Smooth muscle cell (in vitro differentiated cells): Measurements from ENCODE around the gene SNAP25. TPM values are rescaled to one million over a fixed set of nuclear protein-coding genes. Genes with fewer than 3 reads are reported as not detected.

Experiments
- DNase-seq: peaks from one replicate; lab custom pipeline; 2025; ENCODE audit not compliant: unreplicated experiment; lab: John Stamatoyannopoulos, UW
- H2AFZ ChIP-seq: fragments of 200-600 bp; sonication (generic); 2 replicates; pipeline ENCODE4 v1.6.0; 2016; ENCODE audit warnings: antibody characterized with exemption, low read depth, mild to moderate bottlenecking
- H3F3A ChIP-seq: fragments of 200-600 bp; sonication (generic); 2 replicates; pipeline ENCODE4 v1.6.0; 2017; ENCODE audit warnings: antibody characterized with exemption, low read depth
- H3K27ac ChIP-seq: fragments of 200-600 bp; sonication (generic); 2 replicates; pipeline ENCODE4 v1.5.1; 2016; ENCODE audit warnings: low read depth, mild to moderate bottlenecking
- H3K27me3 ChIP-seq: fragments of 200-600 bp; sonication (generic); 2 replicates; pipeline ENCODE4 v1.6.1; 2016; ENCODE audit warnings: low read depth, mild to moderate bottlenecking
- H3K36me3 ChIP-seq: fragments of 200-600 bp; sonication (generic); 2 replicates; pipeline ENCODE4 v1.5.1; 2016; ENCODE audit warnings: low read depth
- H3K4me1 ChIP-seq: fragments of 200-600 bp; sonication (generic); 2 replicates; pipeline ENCODE4 v1.5.1; 2016; ENCODE audit warnings: low read depth
- H3K4me2 ChIP-seq: fragments of 200-600 bp; sonication (generic); 2 replicates; pipeline ENCODE4 v1.6.0; 2016; ENCODE audit warnings: mild to moderate bottlenecking
- H3K4me3 ChIP-seq: fragments of 200-600 bp; sonication (generic); 2 replicates; pipeline ENCODE4 v1.5.1; 2016; ENCODE audit warnings: mild to moderate bottlenecking
- H3K79me2 ChIP-seq: fragments of 200-600 bp; sonication (generic); 2 replicates; pipeline ENCODE4 v1.6.0; 2016; ENCODE audit warnings: low read depth, mild to moderate bottlenecking
- H3K9ac ChIP-seq: fragments of 200-600 bp; sonication (generic); 2 replicates; pipeline ENCODE4 v1.6.0; 2016; ENCODE audit warnings: low read depth
- H3K9me3 ChIP-seq: fragments of 200-600 bp; sonication (generic); replicated peaks from 2 replicates; pipeline ENCODE4 v1.5.1; 2016; ENCODE audit warnings: low read depth
- H4K20me1 ChIP-seq: fragments of 200-600 bp; sonication (generic); 2 replicates; pipeline ENCODE4 v1.6.0; 2016; ENCODE audit warnings: low read depth
- WGBS: methylation state at CpG from one replicate; pipeline ENCODE4 v1.1.7; 2016; ENCODE audit warnings: low lambda C conversion rate; 5-methylcytosine and 5-hydroxymethylcytosine counted together
- polyA plus RNA-seq: library from polyadenylated mRNA; unstranded; fragments of >200 nt; fragmentation: Nextera tagmentation; extraction: Ambion mirVana; gene quantifications from 2 replicates; pipeline ENCODE4 v1.2.1, GENCODE V29; 2016
- total RNA-seq: library from RNA; depleted of rRNA; stranded (reverse); fragments of >200 nt; gene quantifications from 2 replicates; pipeline ENCODE4 v1.2.3, GENCODE V29; 2014
- TF ChIP-seq, protein P1 (sequence below): fragments of 200-600 bp; sonication (generic); IDR thresholded peaks from 2 replicates; pipeline ENCODE4 v1.5.1; 2017; ENCODE audit warnings: borderline replicate concordance, mild to moderate bottlenecking, antibody characterized with exemption; ENCODE audit not compliant: insufficient read depth, poor library complexity, severe bottlenecking

SNAP25 gene
- total and polyA plus RNA-seq, 2 experiments from 2014 or later = 4.9 to 5.4 TPM

DNA sequence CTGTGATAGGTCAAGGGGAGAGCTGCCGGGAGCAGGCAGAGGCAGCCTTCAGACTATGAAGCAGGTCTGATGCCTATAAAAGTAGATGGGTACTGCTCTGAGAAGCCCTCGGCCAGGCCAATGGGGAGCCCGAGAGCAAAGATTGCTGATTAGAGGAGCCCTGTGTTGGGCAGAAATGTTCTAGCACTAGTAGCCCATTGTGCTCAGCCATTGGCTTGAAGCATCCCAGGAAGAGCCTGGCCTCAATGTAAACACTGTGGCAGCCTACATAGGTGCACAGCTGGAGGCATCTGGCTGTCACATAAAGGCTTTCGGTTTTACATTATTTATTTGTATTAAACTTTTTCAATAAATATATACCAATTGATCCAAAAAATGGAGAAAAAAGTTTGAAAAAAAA is 67.7 kb downstream of the SNAP25 start:
- TF ChIP-seq, protein P1, sequence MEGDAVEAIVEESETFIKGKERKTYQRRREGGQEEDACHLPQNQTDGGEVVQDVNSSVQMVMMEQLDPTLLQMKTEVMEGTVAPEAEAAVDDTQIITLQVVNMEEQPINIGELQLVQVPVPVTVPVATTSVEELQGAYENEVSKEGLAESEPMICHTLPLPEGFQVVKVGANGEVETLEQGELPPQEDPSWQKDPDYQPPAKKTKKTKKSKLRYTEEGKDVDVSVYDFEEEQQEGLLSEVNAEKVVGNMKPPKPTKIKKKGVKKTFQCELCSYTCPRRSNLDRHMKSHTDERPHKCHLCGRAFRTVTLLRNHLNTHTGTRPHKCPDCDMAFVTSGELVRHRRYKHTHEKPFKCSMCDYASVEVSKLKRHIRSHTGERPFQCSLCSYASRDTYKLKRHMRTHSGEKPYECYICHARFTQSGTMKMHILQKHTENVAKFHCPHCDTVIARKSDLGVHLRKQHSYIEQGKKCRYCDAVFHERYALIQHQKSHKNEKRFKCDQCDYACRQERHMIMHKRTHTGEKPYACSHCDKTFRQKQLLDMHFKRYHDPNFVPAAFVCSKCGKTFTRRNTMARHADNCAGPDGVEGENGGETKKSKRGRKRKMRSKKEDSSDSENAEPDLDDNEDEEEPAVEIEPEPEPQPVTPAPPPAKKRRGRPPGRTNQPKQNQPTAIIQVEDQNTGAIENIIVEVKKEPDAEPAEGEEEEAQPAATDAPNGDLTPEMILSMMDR = no peak
- Histone ChIP-seq H3K79me2 (no peaks in the 10 kb centered on the region), H3K36me3 (no peaks in the 10 kb centered on the region), H3K4me1 (no peaks in the 10 kb centered on the region), H3F3A (no peaks in the 10 kb centered on the region), H3K4me3 (no peak overlapping the region), H3K27ac (no peak overlapping the region), H3K4me2 (no peak overlapping the region), H4K20me1 (no peaks in the 10 kb centered on the region), H3K9ac (no peak overlapping the region), H3K27me3 (no peaks in the 10 kb centered on the region), H2AFZ (no peak overlapping the region), H3K9me3 (no peaks in the 10 kb centered on the region)
- DNase-seq = no peak
- WGBS = 86% methylated on average over 4 of the region's 4 CpGs

- no peak overlapping the region for H3K4me3 ChIP-seq
These were observed 69.8 kb downstream of the SNAP25 start for GRCh38 chr20:10288421-10288820.

DNA sequence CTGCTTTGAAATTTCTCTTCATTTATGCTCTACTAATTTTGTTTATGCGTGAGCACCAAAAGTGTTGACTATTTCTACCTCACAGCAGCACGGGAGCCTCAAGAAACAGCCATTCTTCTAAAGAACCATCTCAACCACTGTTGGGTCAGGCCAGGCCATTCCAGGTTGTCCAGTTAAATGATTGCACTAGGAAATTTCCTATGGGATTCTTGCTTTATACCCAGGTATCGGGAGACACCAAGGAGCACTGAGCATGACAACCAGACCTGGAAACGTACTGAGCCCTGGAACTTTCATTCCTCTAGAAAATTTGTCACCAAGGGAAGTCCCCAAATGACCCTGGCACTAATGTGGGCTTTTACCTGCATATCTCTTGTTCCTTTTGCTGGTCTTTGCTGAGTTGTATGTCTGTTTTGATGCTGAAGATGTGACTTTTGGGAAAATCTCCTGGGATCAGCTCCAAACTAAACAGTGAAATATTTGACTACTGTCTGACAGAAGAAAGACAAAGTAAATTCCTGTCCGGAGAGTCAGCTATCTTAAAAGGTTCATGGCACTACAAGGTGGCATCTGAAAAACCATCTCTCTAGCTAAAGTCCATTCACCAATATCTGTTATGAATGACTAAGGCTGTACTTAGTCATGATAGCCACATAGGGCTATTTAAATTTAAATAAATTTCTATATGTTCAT is 70.5 kb downstream of the SNAP25 start:
- Histone ChIP-seq H3K9me3 (no peaks in the 10 kb centered on the region), H3K4me3 (no peak overlapping the region), H2AFZ (no peak overlapping the region), H3K9ac (no peak overlapping the region), H3K27ac (peak overlapping the region; percentile 36), H3K27me3 (no peaks in the 10 kb centered on the region), H3K4me2 (peak overlapping the region; percentile 7), H4K20me1 (no peaks in the 10 kb centered on the region), H3K36me3 (no peaks in the 10 kb centered on the region), H3K4me1 (no peaks in the 10 kb centered on the region), H3K79me2 (no peaks in the 10 kb centered on the region), H3F3A (no peaks in the 10 kb centered on the region)
- DNase-seq = no peak
- WGBS = 94% methylated on average over 5 of the region's 5 CpGs
- TF ChIP-seq, protein P1 = no peak

More at GRCh38 chr20:10288421-10288820, 69.8 kb downstream of the SNAP25 start:
- peak overlapping the region; percentile 38 for H3K27ac ChIP-seq
- no peaks in the 10 kb centered on the region for H3K4me1 ChIP-seq
- no peak overlapping the region for H3K9ac ChIP-seq
- no peak overlapping the region for H2AFZ ChIP-seq
- no peaks in the 10 kb centered on the region for H3K9me3 ChIP-seq
- H3K79me2 ChIP-seq = no peaks in the 10 kb centered on the region
- no peaks in the 10 kb centered on the region for H3K36me3 ChIP-seq
- TF ChIP-seq, protein P1 = no peak
- H3F3A ChIP-seq = no peaks in the 10 kb centered on the region
- no peak overlapping the region for H3K4me2 ChIP-seq
- H3K27me3 ChIP-seq = no peaks in the 10 kb centered on the region
- 61% methylated on average over 5 of the region's 5 CpGs for WGBS
- DNase-seq = no peak
- no peaks in the 10 kb centered on the region for H4K20me1 ChIP-seq
